Ecto neural progenitor cell (in vitro differentiated cells): Measurements from ENCODE around the gene MPRIP.
"Not testable (repeated sequence)": the region's sequence is repeated elsewhere in the genome, so short reads cannot be mapped to it uniquely, and the experiment has no call there.

Source experiments
- DNase-seq: peaks from one replicate; pipeline ENCODE4 v3.0.0-alpha.2; 2018; ENCODE audit warnings: low spot score

MPRIP gene

DNA sequence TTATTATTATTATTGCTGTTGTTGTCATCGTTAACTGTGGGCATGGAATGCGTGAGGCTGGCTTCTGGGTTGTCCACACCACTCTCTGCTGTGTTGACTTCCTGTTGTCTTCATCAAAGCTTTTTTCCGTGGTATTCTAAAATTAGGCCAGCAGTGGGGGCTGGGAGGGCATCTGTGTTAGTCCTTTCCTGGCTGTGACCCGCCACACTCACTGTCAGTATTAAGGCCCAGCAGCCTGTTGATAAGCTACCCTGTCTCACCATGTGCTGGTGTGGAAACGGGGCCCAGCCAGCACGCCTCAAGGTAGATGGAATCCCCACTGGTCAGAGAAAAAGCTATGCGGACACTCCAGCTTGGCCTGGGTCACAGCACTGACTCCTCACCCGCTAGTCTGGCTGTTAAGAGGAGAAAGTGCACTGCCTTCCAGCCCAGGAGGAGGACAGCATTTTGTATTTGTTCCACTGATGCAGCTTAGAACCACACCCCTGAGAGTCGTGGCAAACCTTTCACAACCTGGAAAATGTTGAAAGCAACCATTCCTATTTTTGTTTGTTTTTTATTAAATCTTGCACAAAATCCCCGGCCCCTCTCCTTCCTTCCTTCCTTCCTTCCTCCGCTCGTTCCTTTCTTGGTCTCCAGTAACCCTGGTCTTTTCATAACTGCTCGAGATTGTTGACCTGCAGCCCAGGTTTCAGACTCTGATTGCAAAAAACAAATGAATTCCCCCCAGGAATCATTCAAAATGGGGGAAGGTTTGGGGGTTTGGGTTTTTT, 142.9 kb downstream of the MPRIP start:
- DNase-seq = not testable (repeated sequence)

DNA sequence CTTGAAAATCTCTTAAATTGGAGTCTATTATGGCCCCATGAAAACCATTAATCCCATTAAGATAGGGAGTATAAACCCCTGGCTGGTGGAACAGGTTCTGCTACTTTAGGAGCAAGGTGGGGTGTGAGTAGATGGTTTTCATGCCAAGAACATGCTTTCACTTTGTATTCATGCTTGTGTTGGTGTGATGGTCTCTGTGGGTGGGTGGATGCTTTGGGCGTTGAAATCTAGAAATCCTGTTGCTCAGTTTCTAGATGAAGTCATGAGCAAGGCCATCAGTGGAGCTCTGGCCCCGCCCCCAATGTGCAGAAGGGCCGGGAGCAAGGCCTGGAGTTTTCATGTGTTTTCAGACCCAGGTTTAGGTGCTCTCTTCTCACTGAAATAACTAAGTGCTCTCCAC, 143.8 kb downstream of the MPRIP start:
- DNase-seq = no peak

GRCh38 chr17:17186551-17187505, 144.6 kb downstream of the MPRIP start:
- no peak for DNase-seq

GRCh38 chr17:17188586-17188985, 146.3 kb downstream of the MPRIP start:
- no peak for DNase-seq

DNA sequence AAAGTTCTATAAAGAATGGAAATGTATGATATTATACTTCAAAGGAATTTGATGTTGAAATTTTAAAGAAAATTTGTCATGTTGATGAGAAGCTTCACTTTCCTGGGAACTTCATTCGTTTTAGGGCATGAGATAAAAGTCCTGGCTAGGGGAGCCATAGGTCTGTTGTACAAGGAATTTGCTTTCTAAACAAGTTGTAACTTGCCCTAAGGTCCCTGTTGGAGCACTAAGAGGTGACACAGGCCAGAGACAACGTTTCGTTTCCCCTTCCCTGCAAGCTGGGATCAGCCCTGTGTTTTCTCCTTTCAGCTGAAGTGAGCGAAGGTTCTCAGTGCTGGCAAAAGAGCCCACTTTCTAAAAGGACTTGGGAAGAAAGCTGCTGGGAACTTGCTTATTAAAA, 147.3 kb downstream of the MPRIP start:
- DNase-seq = no peak

- no peak for DNase-seq
These were observed 147.9 kb downstream of the MPRIP start for GRCh38 chr17:17190188-17190587.

DNA sequence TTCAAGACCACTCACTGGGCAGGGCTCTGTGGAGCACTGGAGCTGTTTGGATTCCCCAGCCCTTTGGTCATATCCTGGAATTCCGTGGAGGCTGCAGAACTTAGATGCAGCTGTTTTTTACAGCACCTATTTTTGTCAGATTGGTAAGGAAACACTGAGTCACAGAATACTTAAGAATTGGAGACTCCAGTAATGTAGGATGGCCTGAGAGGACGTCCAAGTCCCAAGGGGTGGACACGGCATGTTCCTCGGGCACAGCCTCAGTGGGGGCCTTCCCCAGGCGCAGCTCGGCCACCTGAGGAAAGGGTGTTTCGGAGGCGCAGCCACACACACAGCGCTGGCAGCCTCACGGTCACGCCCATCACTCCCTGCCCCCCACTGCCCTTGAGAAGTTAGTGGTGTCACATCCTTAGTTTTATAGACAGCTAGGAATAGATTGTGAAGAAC, 149.1 kb downstream of the MPRIP start:
- DNase-seq = no peak

DNA sequence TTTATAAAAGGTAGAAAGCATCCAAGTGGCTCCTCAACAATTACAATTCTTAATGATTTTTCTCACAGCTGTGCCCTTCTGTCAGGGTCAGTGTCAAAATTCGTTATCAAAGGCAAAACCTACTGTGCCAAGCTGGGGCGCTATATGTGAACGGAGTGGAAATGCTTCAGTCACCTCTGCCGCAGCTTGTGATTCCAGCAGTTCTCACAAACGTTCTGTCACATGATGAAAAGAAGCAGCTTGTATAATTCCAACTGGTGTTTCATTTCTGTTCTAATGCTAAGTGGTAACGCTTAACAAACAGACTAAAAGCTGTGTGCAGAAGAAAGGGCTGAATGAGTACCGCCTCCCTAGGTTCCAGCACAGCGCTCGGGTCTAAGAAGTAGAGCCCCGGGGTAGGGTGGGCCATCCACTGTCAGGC, 149.7 kb downstream of the MPRIP start:
- no peak for DNase-seq

DNA sequence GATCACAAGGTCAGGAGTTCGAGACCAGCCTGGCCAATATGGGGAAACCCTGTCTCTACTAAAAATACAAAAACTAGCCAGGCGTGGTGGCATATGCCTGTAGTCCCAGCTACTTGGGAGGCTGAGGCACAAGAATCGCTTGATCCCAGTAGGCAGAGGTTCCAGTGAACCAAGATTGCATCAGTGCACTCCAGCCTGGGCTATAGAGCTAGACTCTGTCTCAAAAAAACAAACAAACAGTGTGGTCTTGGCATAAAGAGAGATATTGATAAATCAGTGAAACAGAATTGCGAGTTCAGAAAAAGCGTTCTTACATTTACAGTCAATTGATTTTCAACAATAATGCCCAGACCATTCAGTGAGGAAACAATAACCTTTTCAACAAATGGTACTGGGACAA, 153.2 kb downstream of the MPRIP start:
- DNase-seq = not testable (repeated sequence)

DNA sequence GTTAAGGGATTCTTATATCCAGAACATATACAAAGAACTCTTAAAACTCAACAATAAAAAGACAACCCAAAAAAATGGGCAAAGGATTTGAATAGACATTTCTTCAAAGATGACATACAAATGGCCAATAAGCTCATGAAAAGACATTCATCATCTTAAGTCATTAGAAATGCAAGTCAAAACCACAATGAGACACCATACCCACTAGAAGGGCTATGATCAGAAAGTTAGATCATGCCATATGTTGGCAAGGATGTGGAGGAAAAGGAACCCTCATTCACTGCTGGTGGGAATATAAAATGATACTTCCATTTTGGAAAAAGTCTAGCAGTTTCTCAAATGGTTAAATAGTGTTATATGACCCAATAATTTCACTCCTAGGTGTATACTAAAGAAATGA, 154.5 kb downstream of the MPRIP start:
- no peak for DNase-seq

- DNase-seq = no peak
These were observed 156.0 kb downstream of the MPRIP start for GRCh38 chr17:17198281-17198680.

- no peak for DNase-seq
These were observed 158.1 kb downstream of the MPRIP start for GRCh38 chr17:17200311-17200710.

DNA sequence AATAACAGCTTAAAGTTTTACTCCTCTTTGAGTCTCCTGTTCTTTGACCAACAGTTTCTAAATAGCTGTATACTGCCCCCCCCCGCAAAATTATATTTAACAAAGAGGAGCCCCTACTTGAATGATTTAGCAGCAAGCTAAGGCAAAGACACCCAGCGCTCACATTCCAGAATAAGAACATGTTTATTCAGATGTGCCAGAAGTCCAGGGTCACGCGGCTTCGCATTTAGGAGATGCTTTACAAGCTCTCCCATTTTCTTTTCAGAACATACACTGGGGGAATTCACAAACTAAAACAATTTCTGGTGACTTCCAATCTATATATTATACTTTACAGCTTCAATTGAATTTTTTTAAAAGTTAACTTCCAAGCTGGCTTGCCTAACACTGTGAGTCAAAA, 158.6 kb downstream of the MPRIP start:
- DNase-seq = no peak

DNA sequence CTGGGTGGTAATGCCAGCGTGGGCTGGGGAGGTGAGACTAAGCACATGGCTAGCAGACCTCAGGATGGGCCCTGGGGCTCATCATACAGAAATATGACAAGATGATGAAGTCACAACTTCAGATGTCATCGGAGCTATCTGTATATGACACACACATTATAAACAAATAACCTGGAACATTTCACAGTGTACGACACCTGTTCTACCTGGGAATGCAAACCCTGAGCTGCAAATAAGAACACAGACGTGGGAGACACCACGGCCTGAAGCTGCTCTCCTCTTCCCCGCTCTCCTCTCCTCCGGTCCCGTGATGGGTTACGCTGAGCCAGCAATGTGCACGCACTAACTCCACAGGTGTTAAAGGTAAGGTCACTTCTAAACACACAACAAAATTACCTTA, 159.0 kb downstream of the MPRIP start:
- no peak for DNase-seq

GRCh38 chr17:17201907-17202306, 159.7 kb downstream of the MPRIP start:
- DNase-seq = no peak

GRCh38 chr17:17203173-17203730, 161.0 kb downstream of the MPRIP start:
- no peak for DNase-seq

- DNase-seq = no peak
These were observed 161.9 kb downstream of the MPRIP start for GRCh38 chr17:17204041-17204591.

- DNase-seq = no peak
These were observed 162.5 kb downstream of the MPRIP start for GRCh38 chr17:17204635-17205231.

DNA sequence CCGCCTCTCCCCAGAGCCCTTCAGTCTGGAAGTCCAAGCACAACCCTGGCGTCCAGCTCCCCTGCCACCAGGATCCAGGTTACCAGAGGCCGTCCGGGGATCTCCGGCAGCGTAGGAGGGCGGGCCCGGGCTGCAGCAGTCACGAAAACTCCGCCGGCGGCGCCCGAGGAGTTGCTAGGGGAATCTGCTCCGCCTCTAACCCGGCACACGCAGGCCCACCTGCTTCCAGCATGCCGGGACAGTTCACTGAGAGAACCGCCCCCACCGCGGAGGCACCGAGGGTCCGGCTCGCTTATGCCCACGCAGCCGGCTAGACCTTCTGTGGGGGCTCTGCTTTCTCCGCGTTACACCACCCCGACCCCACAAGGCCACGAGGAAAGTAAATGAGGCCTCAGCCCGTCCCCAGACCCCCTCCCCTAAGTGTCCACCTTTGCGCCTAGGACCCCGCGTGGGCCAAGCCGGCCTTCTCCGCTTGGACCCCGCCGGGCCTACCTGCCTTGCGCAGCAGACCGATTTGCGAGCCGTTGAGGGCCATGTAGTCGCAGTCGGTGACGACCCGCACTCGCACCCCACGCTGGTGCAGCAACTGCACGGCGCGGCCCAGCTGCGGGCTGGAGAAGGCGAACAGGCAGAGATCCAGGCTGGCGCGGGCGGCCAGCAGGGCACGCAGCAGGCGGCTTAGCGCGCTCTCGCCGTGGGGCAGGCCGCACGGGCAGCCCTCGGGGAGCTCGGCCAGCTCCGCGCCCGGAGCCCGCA, 163.3 kb downstream of the MPRIP start:
- peak; percentile 51 for DNase-seq

DNA sequence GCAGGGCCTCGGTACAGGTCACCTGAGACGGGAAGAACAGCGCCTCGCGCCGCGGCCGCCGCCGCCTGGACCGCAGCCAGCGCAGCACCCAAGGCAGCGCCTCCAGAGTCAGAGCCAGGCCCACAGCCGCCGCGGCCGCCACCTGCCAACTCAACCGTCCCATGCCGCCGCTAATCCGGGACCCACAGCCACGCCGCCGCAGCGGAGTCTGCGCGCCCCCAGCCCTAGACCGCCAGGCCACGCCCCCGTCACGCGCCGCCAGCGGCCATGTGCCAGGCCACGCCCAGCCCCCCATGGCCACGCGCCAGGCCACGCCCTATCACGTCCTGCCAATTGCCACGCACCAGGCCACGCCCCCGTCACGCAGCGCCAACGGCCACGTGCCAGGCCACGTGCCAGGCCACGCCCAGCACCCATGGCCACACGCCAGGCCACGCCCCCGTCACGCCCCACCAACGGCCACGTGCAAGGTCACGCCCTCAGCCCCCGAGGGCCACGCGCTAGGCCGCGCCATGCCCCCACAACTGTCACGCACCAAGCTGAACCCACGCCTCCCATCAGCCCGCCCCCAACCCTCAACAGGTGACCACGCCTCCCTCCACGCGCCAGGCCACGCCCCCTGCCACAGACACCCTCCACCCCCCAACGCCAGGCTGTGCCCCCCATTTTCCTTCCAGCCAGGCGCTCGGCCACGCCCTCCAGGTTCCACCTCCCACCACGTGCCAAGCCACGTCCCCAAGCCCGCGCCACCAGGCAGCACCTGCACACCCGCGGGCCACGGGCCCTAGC, 164.1 kb downstream of the MPRIP start, which contains the start of gene PLD6:
Gene PLD6, minus strand, starts transcription at position 210 of the 789 bp plus-strand sequence. Its CDS starts 47 bp downstream, at position 163.
- peak; percentile 48 for DNase-seq
